Testis (tissue), 3 donors: ENCODE measurements around the gene GPR42. TPM values are rescaled to one million over a fixed set of nuclear protein-coding genes. Genes with fewer than 3 reads are reported as not detected.

ENCODE experiments used
- DNase-seq: peaks from one replicate; pipeline ENCODE4 v3.0.0-alpha.2; 2019
- H3K27ac ChIP-seq, 2 donors: fragments of 200-600 bp; sonication (generic); one replicate each; pipeline ENCODE4 v1.5.1; 2019
- H3K27me3 ChIP-seq: fragments of 200-600 bp; sonication (generic); one replicate; pipeline ENCODE4 v1.5.1; 2019
- H3K36me3 ChIP-seq: fragments of 200-600 bp; sonication (generic); one replicate; pipeline ENCODE4 v1.5.1; 2017; ENCODE audit warnings: low read depth; ENCODE audit errors: missing control alignments
- H3K4me1 ChIP-seq: fragments of 200-600 bp; sonication (generic); one replicate; pipeline ENCODE4 v1.5.1; 2019
- H3K4me3 ChIP-seq, 2 donors: fragments of 200-600 bp; sonication (generic); one replicate each; pipeline ENCODE4 v1.5.1; 2017 to 2019
- H3K9me3 ChIP-seq: fragments of 200-600 bp; sonication (generic); one replicate; pipeline ENCODE4 v1.5.1; 2017
- CTCF ChIP-seq, 3 experiments: fragments of 450-650 bp in 2 of 3; fragments of 200-600 bp in 1 of 3; sonication (generic) in 1 of 3; IDR thresholded peaks; one replicate each; pipeline ENCODE4 v1.5.1; 2016 to 2019; ENCODE audit warnings: antibody characterized with exemption in 3 of 3, mild to moderate bottlenecking in 2 of 3, moderate library complexity in 1 of 3
- POLR2A ChIP-seq: fragments of 450-650 bp; IDR thresholded peaks from one replicate; pipeline ENCODE4 v1.6.1; 2017; ENCODE audit warnings: antibody characterized with exemption, mild to moderate bottlenecking, moderate library complexity
- WGBS, 2 donors: methylation state at CpG; one replicate each; pipeline ENCODE4 v1.1.5; 2018; 5-methylcytosine and 5-hydroxymethylcytosine counted together
- intact Hi-C: fragments of 100-400 bp; cut with DNase I; formaldehyde crosslinking; loops from one replicate; pipeline ENCODE4 v1.15.1; 2023; ENCODE audit warnings: low total_unique reads
- polyA plus RNA-seq: library from polyadenylated mRNA; stranded (reverse); fragments of 350-450 nt; fragmentation: Illumina TruSeq; extraction: RNeasy Lipid Tissue Mini Kit (QIAGEN cat#74804); gene quantifications from one replicate; pipeline ENCODE4 v1.2.3, GENCODE V29; 2014; ENCODE audit warnings: low read depth, low replicate concordance; ENCODE audit not compliant: insufficient read depth
- total RNA-seq, 2 donors: library from RNA; depleted of rRNA; stranded (reverse); fragments of >200 nt; gene quantifications; one replicate each; pipeline ENCODE4 v1.2.3, GENCODE V29; 2016

GPR42 gene
- total and polyA plus RNA-seq, 3 donors from 2014 or later = not detected

DNA sequence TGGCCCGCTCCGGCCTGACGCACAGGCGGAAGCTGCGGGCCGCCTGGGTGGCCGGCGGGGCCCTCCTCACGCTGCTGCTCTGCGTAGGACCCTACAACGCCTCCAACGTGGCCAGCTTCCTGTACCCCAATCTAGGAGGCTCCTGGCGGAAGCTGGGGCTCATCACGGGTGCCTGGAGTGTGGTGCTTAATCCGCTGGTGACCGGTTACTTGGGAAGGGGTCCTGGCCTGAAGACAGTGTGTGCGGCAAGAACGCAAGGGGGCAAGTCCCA, 18.8 kb upstream of the GPR42 start:
- no peaks in the 10 kb centered on the region for H3K27me3 ChIP-seq
- no peak for TF ChIP-seq CTCF (IDR thresholded peaks at IDR 0.05)
- TF ChIP-seq POLR2A = no peak
- intact Hi-C loops = loop anchor here (10.0 kb wide), 1 partner anchor 143 kb away; the partner anchor contains the start of gene KRTDAP
- H3K36me3 ChIP-seq = no peaks in the 10 kb centered on the region
- peaks cover 5% of the 10 kb centered on the region for H3K4me1 ChIP-seq
- H3K9me3 ChIP-seq = no peaks in the 10 kb centered on the region
- H3K4me3 ChIP-seq = peak overlapping the region in 1 of 2 donors; percentile 2
- H3K27ac ChIP-seq = no peak overlapping the region
- DNase-seq = no peak
- 66 to 67% methylated on average over 9 to 18 of the region's 18 CpGs for WGBS, 2 donors

GRCh38 chr19:35352448-35353304, 18.2 kb upstream of the GPR42 start:
- no peaks in the 10 kb centered on the region for H3K9me3 ChIP-seq
- intact Hi-C loops = loop anchor here (10.0 kb wide), 1 partner anchor 142 kb away; the partner anchor contains the start of gene KRTDAP
- peak overlapping the region in 1 of 2 donors; percentile 2 for H3K4me3 ChIP-seq
- peak; percentile 73 for DNase-seq
- no peaks in the 10 kb centered on the region for H3K27me3 ChIP-seq
- H3K27ac ChIP-seq = no peak overlapping the region
- WGBS, 2 donors = 20 to 26% methylated on average over 29 to 31 of the region's 32 CpGs
- no peak for TF ChIP-seq POLR2A
- peak; percentile 63 to 84 (median 69) for TF ChIP-seq CTCF (IDR thresholded peaks at IDR 0.05)
- H3K36me3 ChIP-seq = no peaks in the 10 kb centered on the region
- peaks cover 5% of the 10 kb centered on the region for H3K4me1 ChIP-seq

DNA sequence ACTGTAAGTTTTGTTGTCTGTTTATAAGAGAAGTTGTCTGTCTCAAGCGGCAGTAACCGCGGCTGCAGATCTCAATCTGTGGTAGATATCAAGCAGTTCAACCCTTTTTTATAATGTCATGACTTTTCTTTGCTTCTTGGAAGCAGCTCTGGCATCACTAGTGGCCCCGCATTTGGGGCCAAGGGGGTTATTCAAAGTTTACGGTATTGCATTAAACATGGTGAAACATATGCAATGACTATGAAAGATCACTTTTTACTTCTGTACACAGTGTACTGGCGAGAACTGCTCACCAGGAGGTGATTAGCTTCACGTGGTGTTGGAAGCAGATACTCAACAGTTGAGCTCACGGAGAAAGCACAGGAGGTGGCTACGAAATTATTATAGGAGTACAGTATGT, 17.2 kb upstream of the GPR42 start:
- no peak for DNase-seq
- H3K36me3 ChIP-seq = no peaks in the 10 kb centered on the region
- no peak overlapping the region for H3K27ac ChIP-seq
- TF ChIP-seq CTCF (IDR thresholded peaks at IDR 0.05) = no peak
- TF ChIP-seq POLR2A = no peak
- intact Hi-C loops = loop anchor here (10.0 kb wide), 1 partner anchor 141 kb away; the partner anchor contains the start of gene KRTDAP
- H3K9me3 ChIP-seq = no peaks in the 10 kb centered on the region
- H3K4me1 ChIP-seq = peaks cover 5% of the 10 kb centered on the region
- WGBS, 2 donors = 63 to 75% methylated on average over 9 of the region's 9 CpGs
- H3K4me3 ChIP-seq = no peak overlapping the region
- no peaks in the 10 kb centered on the region for H3K27me3 ChIP-seq

GRCh38 chr19:35354898-35355297, 16.0 kb upstream of the GPR42 start:
- no peaks in the 10 kb centered on the region for H3K4me1 ChIP-seq
- TF ChIP-seq POLR2A (no peak), CTCF (IDR thresholded peaks at IDR 0.05) (no peak)
- no peaks in the 10 kb centered on the region for H3K9me3 ChIP-seq
- WGBS, 2 donors = 90 to 91% methylated on average over 8 of the region's 8 CpGs
- no peaks in the 10 kb centered on the region for H3K36me3 ChIP-seq
- no peak overlapping the region for H3K4me3 ChIP-seq
- no peaks in the 10 kb centered on the region for H3K27me3 ChIP-seq
- no peak for DNase-seq
- no peak overlapping the region for H3K27ac ChIP-seq
- intact Hi-C loops = loop anchor here (10.0 kb wide), 1 partner anchor 140 kb away; the partner anchor contains the start of gene KRTDAP
